WTC11 (cell line): ENCODE data around the gene FOXD4L6.
"Not testable (repeated sequence)": the region's sequence is repeated elsewhere in the genome, so short reads cannot be mapped to it uniquely, and the experiment has no call there.

Experiments used
- CTCF ChIP-seq: fragments of 200-600 bp; IDR thresholded peaks from 2 replicates; pipeline ENCODE4 v1.8.0; 2022; ENCODE audit warnings: antibody characterized with exemption
- E2F1 ChIP-seq: sonication (generic); formaldehyde crosslinking; IDR thresholded peaks from 2 replicates; pipeline ENCODE4 v1.8.0; 2022; ENCODE audit warnings: mild to moderate bottlenecking, missing genetic modification reagents
- IRF2 ChIP-seq: sonication (generic); formaldehyde crosslinking; IDR thresholded peaks from 2 replicates; pipeline ENCODE4 v1.8.0; 2022; ENCODE audit warnings: low read depth, missing genetic modification reagents, borderline replicate concordance
- PRDM15 ChIP-seq: sonication (generic); formaldehyde crosslinking; IDR thresholded peaks from 2 replicates; pipeline ENCODE4 v1.8.0; 2022; ENCODE audit warnings: missing genetic modification reagents
- TEAD4 ChIP-seq: sonication (generic); formaldehyde crosslinking; IDR thresholded peaks from 2 replicates; pipeline ENCODE4 v1.8.0; 2022; ENCODE audit warnings: mild to moderate bottlenecking, missing genetic modification reagents
- TF ChIP-seq, protein P1 (sequence below): sonication (generic); formaldehyde crosslinking; IDR thresholded peaks from 2 replicates; pipeline ENCODE4 v1.8.1; 2022; ENCODE audit warnings: missing genetic modification reagents, borderline replicate concordance

- TF ChIP-seq, protein P1, sequence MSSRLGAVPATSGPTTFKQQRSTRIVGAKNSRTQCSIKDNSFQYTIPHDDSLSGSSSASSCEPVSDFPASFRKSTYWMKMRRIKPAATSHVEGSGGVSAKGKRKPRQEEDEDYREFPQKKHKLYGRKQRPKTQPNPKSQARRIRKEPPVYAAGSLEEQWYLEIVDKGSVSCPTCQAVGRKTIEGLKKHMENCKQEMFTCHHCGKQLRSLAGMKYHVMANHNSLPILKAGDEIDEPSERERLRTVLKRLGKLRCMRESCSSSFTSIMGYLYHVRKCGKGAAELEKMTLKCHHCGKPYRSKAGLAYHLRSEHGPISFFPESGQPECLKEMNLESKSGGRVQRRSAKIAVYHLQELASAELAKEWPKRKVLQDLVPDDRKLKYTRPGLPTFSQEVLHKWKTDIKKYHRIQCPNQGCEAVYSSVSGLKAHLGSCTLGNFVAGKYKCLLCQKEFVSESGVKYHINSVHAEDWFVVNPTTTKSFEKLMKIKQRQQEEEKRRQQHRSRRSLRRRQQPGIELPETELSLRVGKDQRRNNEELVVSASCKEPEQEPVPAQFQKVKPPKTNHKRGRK: not testable (repeated sequence)
- not testable (repeated sequence) for TF ChIP-seq E2F1 (CRISPR knock-in tag); CTCF; IRF2 (CRISPR knock-in tag); PRDM15 (CRISPR knock-in tag); TEAD4 (CRISPR knock-in tag)
These were observed 13.4 kb upstream of the FOXD4L6 start for GRCh38 chr9:41141878-41142277.
